Ascending aorta (tissue), 2 donors: ENCODE data around the gene LHFPL6. TPM values are rescaled to one million over a fixed set of nuclear protein-coding genes. Genes with fewer than 3 reads are reported as not detected.

Experiments
- DNase-seq, 2 donors: peaks; one replicate each; pipeline ENCODE4 v3.0.0-alpha.2; 2019; ENCODE audit warnings: low spot score in 2 of 2
- H3K27ac ChIP-seq, 2 donors: fragments of 200-600 bp; sonication (generic); one replicate each; pipeline ENCODE4 v1.5.1; 2016 to 2017; ENCODE audit warnings: mild to moderate bottlenecking in 1 of 2
- H3K27me3 ChIP-seq: fragments of 200-600 bp; sonication (generic); one replicate; pipeline ENCODE4 v1.5.1; 2017
- H3K36me3 ChIP-seq, 2 donors: fragments of 200-600 bp; sonication (generic); one replicate each; pipeline ENCODE4 v1.5.1; 2016
- H3K4me1 ChIP-seq, 2 donors: fragments of 200-600 bp; sonication (generic); one replicate each; pipeline ENCODE4 v1.5.1; 2016 to 2017; ENCODE audit warnings: mild to moderate bottlenecking in 1 of 2
- H3K4me3 ChIP-seq, 2 donors: fragments of 200-600 bp; sonication (generic); one replicate each; pipeline ENCODE4 v1.5.1; 2016 to 2017; ENCODE audit warnings: mild to moderate bottlenecking in 1 of 2
- H3K9me3 ChIP-seq, 2 donors: fragments of 200-600 bp; sonication (generic); one replicate each; pipeline ENCODE4 v1.5.1; 2016
- intact Hi-C: fragments of 100-400 bp; cut with DNase I; formaldehyde crosslinking; loops from one replicate; pipeline ENCODE4 v1.15.1; 2023
- total RNA-seq: library from RNA; depleted of rRNA; stranded (reverse); fragments of >200 nt; gene quantifications from one replicate; pipeline ENCODE4 v1.1.0, GENCODE V29; 2016
- TF ChIP-seq, protein P1 (sequence below), 3 experiments: fragments of 200-600 bp in 2 of 3; fragments of 450-650 bp in 1 of 3; sonication (generic) in 2 of 3; IDR thresholded peaks; one replicate each; pipeline ENCODE4 v1.5.1; 2016 to 2019; ENCODE audit warnings: antibody characterized with exemption in 3 of 3, mild to moderate bottlenecking in 1 of 3, moderate library complexity in 1 of 3

The LHFPL6 gene
- total RNA-seq, 1 donor from 2014 or later = 69.4 TPM

GRCh38 chr13:39522329-39522728 lies 80.7 kb downstream of the LHFPL6 start:
- Histone ChIP-seq H3K9me3 (no peaks in the 10 kb centered on the region), H3K27me3 (no peaks in the 10 kb centered on the region), H3K36me3 (no peaks in the 10 kb centered on the region), H3K4me3 (no peak overlapping the region), H3K27ac (no peak overlapping the region), H3K4me1 (peaks cover 0 to 21% of the 10 kb centered on the region in 2 donors)
- TF ChIP-seq, protein P1, sequence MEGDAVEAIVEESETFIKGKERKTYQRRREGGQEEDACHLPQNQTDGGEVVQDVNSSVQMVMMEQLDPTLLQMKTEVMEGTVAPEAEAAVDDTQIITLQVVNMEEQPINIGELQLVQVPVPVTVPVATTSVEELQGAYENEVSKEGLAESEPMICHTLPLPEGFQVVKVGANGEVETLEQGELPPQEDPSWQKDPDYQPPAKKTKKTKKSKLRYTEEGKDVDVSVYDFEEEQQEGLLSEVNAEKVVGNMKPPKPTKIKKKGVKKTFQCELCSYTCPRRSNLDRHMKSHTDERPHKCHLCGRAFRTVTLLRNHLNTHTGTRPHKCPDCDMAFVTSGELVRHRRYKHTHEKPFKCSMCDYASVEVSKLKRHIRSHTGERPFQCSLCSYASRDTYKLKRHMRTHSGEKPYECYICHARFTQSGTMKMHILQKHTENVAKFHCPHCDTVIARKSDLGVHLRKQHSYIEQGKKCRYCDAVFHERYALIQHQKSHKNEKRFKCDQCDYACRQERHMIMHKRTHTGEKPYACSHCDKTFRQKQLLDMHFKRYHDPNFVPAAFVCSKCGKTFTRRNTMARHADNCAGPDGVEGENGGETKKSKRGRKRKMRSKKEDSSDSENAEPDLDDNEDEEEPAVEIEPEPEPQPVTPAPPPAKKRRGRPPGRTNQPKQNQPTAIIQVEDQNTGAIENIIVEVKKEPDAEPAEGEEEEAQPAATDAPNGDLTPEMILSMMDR (IDR thresholded peaks at IDR 0.05) = no peak
- no peak for DNase-seq
- intact Hi-C loops = no loop called here

DNA sequence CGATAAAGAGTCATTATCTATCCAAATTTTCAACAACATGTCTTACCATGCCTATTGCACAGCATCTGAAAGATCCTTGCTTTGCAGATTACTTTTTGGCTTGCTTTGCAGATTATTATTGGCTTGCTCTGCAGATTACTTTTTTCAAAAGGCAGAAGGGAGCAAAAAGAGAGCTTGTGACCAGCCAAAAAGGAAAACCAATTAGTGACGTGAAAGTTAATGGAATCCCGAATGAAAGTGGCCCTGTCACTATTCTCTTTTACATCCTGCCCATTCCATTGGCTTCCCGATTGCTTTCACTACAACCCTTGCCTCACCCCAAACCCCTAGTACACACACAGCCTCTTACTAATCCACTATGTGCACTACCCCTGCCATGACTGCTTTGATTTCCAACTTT lies 81.3 kb downstream of the LHFPL6 start:
- Histone ChIP-seq H3K9me3 (no peaks in the 10 kb centered on the region), H3K27me3 (no peaks in the 10 kb centered on the region), H3K27ac (no peak overlapping the region)

DNA sequence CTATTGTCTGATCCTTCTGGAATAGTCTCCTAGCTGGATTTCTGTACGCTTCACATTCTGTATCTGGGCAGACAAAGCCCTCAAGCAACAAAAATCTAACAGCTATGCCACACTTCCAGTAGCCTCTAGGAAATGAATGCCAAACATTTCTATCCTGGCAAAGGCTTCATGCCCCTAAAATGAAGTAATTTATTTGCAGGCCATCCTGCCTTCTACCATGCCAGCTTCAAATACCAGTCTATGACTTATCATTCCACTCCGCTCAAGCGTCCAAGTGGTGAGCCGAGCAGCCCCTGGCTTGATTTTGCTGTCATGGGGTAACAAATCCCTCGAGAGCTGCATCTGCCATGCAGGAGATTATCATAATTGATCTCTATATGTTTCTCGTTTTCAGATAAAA lies 86.9 kb downstream of the LHFPL6 start:
- intact Hi-C loops = loop anchor here (1.0 kb wide), 1 partner anchor 12 kb away; no protein-coding TSS in a partner anchor
- no peaks in the 10 kb centered on the region for H3K27me3 ChIP-seq
- H3K9me3 ChIP-seq = no peaks in the 10 kb centered on the region
- TF ChIP-seq, protein P1 (IDR thresholded peaks at IDR 0.05) = no peak
- DNase-seq = no peak
- H3K27ac ChIP-seq = no peak overlapping the region
- peaks cover 0 to 11% of the 10 kb centered on the region in 2 donors for H3K4me1 ChIP-seq
- H3K36me3 ChIP-seq = no peaks in the 10 kb centered on the region
- no peak overlapping the region for H3K4me3 ChIP-seq

More for the DNA sequence above, 81.3 kb downstream of the LHFPL6 start:
- TF ChIP-seq, protein P1 (IDR thresholded peaks at IDR 0.05) = no peak
- intact Hi-C loops = no loop called here
- DNase-seq = no peak
- Histone ChIP-seq H3K4me1 (peaks cover 0 to 17% of the 10 kb centered on the region in 2 donors), H3K36me3 (no peaks in the 10 kb centered on the region), H3K4me3 (no peak overlapping the region)

DNA sequence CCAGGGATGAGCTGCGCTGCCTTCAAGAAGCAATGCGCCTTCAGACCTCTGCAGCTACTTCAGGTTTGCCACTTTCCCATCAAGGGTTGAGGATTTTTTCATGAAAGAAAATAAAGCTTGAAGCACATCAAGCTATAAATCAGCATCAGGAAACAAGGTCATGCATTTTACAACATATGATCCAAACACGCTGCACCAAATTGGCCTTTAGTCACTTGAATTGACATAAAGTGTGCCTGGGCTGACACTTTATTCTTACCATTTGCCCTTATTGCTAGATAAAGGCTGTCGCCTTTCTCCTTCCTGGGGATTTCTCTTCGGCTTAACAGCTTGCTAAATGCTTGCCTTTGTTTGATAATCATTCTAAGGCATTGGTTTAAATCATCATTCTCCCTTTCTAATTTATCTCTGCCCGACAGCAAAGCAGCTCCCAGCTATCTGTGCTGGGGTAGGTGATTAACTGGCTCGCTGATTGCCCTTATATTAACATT lies 87.7 kb downstream of the LHFPL6 start:
- Histone ChIP-seq H3K27me3 (no peaks in the 10 kb centered on the region), H3K36me3 (no peaks in the 10 kb centered on the region), H3K4me1 (peaks cover 0 to 11% of the 10 kb centered on the region in 2 donors), H3K27ac (no peak overlapping the region), H3K4me3 (no peak overlapping the region), H3K9me3 (no peaks in the 10 kb centered on the region)
- TF ChIP-seq, protein P1 (IDR thresholded peaks at IDR 0.05) = no peak
- intact Hi-C loops = no loop called here
- no peak for DNase-seq

- no peak for DNase-seq
- H3K27ac ChIP-seq = no peak overlapping the region
- no peaks in the 10 kb centered on the region for H3K9me3 ChIP-seq
- H3K4me1 ChIP-seq = peaks cover 0 to 11% of the 10 kb centered on the region in 2 donors
- intact Hi-C loops = no loop called here
- H3K36me3 ChIP-seq = no peaks in the 10 kb centered on the region
- H3K4me3 ChIP-seq = no peak overlapping the region
- H3K27me3 ChIP-seq = no peaks in the 10 kb centered on the region
- TF ChIP-seq, protein P1 (IDR thresholded peaks at IDR 0.05) = no peak
Observed at GRCh38 chr13:39512687-39513086, 90.3 kb downstream of the LHFPL6 start.

DNA sequence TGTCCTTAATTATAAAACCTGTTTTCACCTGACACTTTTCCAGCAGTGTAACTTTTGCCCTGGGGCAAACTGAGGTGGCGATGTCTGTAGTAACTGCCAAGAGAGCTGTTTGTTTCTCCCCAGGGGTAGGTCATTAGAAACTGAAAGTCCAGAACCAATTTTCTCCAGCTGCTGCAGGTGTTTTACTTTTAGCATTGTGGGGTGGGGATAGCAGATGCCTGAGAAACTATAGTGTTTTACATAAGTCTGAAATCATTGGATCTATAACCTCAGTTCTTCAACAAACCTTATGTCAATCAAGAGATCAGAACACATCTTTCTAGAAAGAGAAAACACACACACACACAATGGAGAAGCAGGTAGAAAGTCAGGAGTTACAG lies 92.7 kb downstream of the LHFPL6 start:
- intact Hi-C loops = no loop called here

More for the DNA sequence above, 92.7 kb downstream of the LHFPL6 start:
- Histone ChIP-seq H3K27ac (no peak overlapping the region), H3K36me3 (no peaks in the 10 kb centered on the region), H3K27me3 (no peaks in the 10 kb centered on the region), H3K4me3 (no peak overlapping the region), H3K4me1 (peaks cover 0 to 7% of the 10 kb centered on the region in 2 donors), H3K9me3 (no peaks in the 10 kb centered on the region)
- TF ChIP-seq, protein P1 (IDR thresholded peaks at IDR 0.05) = no peak
- no peak for DNase-seq
